IPS DF 6.9 (cell line): ENCODE results near the gene WDR27.
"Not testable (repeated sequence)": the region's sequence is repeated elsewhere in the genome, so short reads cannot be mapped to it uniquely, and the experiment has no call there.

Experiments used
- DNase-seq: peaks from one replicate; pipeline ENCODE4 v3.0.0-alpha.2; 2013; ENCODE audit warnings: low read depth, low spot score
- H3K27ac ChIP-seq: one replicate; pipeline ENCODE4 v1.5.1; 2013; ENCODE audit warnings: low read length, control low read depth
- H3K27me3 ChIP-seq: 2 replicates; pipeline ENCODE4 v1.6.1; 2013; ENCODE audit warnings: mild to moderate bottlenecking, low read length; ENCODE audit not compliant: control insufficient read depth, insufficient read depth
- H3K36me3 ChIP-seq: 2 replicates; pipeline ENCODE4 v1.6.1; 2013; ENCODE audit warnings: low read length; ENCODE audit not compliant: control insufficient read depth, insufficient read depth
- H3K4me1 ChIP-seq: 2 replicates; pipeline ENCODE4 v1.6.1; 2013; ENCODE audit warnings: low read length; ENCODE audit not compliant: control insufficient read depth, insufficient read depth
- H3K4me3 ChIP-seq: 2 replicates; pipeline ENCODE4 v1.5.1; 2013; ENCODE audit warnings: mild to moderate bottlenecking, low read length
- H3K9me3 ChIP-seq: 2 replicates; pipeline ENCODE4 v1.6.1; 2013; ENCODE audit warnings: low read length, inconsistent platforms; ENCODE audit not compliant: control insufficient read depth, insufficient read depth
- WGBS: extraction: QIAGEN DNeasy Blood & Tissue Kit; methylation state at CpG from one replicate; pipeline ENCODE4 v1.1.7; 2013; ENCODE audit warnings: mixed read lengths, missing lambda C conversion rate; ENCODE audit not compliant: insufficient read length, insufficient coverage; 5-methylcytosine and 5-hydroxymethylcytosine counted together

The WDR27 gene

DNA sequence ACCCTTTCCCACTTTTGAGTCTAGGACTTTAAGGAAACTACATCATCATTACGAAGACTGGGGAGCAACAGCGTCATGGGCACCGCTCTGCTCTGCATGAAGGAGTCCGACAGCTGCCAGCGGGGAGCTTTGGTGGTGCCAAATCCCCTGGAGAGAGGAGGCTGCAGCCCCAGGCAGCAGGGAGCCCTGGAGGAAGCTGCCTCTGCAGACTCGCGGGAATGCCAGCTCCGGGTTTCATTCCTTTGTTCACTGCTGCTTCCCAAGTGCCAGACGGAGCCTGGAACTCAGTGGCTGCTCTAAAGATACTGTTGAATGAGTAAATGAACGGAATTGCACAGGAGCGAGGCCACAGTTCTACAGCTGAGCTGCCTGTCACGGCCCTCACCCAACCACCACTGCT is 251.7 kb downstream of the WDR27 start:
- DNase-seq: no peak
- WGBS: no CpG with 5 or more reads among the region's 12 CpGs
- Histone ChIP-seq H3K4me1 (no peaks in the 10 kb centered on the region), H3K4me3 (no peak overlapping the region), H3K36me3 (no peaks in the 10 kb centered on the region), H3K27ac (no peak overlapping the region), H3K27me3 (no peaks in the 10 kb centered on the region), H3K9me3 (no peaks in the 10 kb centered on the region)

GRCh38 chr6:169449221-169449620 is 252.6 kb downstream of the WDR27 start:
- Histone ChIP-seq H3K9me3 (no peaks in the 10 kb centered on the region), H3K4me1 (no peaks in the 10 kb centered on the region)
- no CpG with 5 or more reads among the region's 6 CpGs for WGBS

GRCh38 chr6:169445661-169446581 is 255.9 kb downstream of the WDR27 start:
- no peaks in the 10 kb centered on the region for H3K4me1 ChIP-seq
- no CpG with 5 or more reads among the region's 27 CpGs for WGBS
- H3K27me3 ChIP-seq: no peaks in the 10 kb centered on the region
- no peaks in the 10 kb centered on the region for H3K36me3 ChIP-seq
- no peak for DNase-seq
- no peak overlapping the region for H3K27ac ChIP-seq
- no peak overlapping the region for H3K4me3 ChIP-seq
- H3K9me3 ChIP-seq: no peaks in the 10 kb centered on the region

More at GRCh38 chr6:169449221-169449620, 252.6 kb downstream of the WDR27 start:
- no peaks in the 10 kb centered on the region for H3K27me3 ChIP-seq
- H3K36me3 ChIP-seq: no peaks in the 10 kb centered on the region
- no peak overlapping the region for H3K27ac ChIP-seq
- H3K4me3 ChIP-seq: no peak overlapping the region
- no peak for DNase-seq

GRCh38 chr6:169445227-169445626 is 256.6 kb downstream of the WDR27 start:
- no CpG with 5 or more reads among the region's 7 CpGs for WGBS
- no peak overlapping the region for H3K27ac ChIP-seq
- no peaks in the 10 kb centered on the region for H3K4me1 ChIP-seq
- no peak overlapping the region for H3K4me3 ChIP-seq
- no peak for DNase-seq
- no peaks in the 10 kb centered on the region for H3K9me3 ChIP-seq
- H3K27me3 ChIP-seq: no peaks in the 10 kb centered on the region
- H3K36me3 ChIP-seq: no peaks in the 10 kb centered on the region

DNA sequence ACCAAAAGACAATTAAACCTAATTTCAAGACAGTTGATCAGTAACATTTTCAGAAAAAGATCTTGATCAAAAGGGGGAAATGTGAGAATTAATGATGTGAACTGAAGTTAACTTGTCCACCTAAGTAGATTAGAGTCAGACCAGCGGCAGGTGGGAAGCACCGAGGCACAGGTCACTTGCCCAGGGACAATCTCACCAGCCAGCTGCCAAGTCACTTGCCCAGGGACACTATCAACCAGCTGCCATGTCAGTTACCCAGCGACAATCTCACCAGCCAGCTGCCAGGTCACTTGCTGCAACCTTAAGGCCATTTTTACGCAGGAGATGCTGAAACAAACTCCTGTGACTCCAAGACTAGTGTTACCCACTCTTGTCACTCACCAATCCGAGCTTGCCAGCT is 260.5 kb downstream of the WDR27 start:
- no CpG with 5 or more reads among the region's 5 CpGs for WGBS
- H3K4me1 ChIP-seq: no peaks in the 10 kb centered on the region

GRCh38 chr6:169439710-169440109 is 262.1 kb downstream of the WDR27 start:
- Histone ChIP-seq H3K27me3 (no peaks in the 10 kb centered on the region), H3K4me1 (no peaks in the 10 kb centered on the region), H3K27ac (no peak overlapping the region), H3K9me3 (no peaks in the 10 kb centered on the region), H3K36me3 (no peaks in the 10 kb centered on the region), H3K4me3 (no peak overlapping the region)
- WGBS: no CpG with 5 or more reads among the region's 1 CpG
- DNase-seq: no peak

More for the DNA sequence above, 260.5 kb downstream of the WDR27 start:
- no peak for DNase-seq
- no peak overlapping the region for H3K4me3 ChIP-seq
- H3K9me3 ChIP-seq: no peaks in the 10 kb centered on the region
- H3K27ac ChIP-seq: no peak overlapping the region
- H3K27me3 ChIP-seq: no peaks in the 10 kb centered on the region
- no peaks in the 10 kb centered on the region for H3K36me3 ChIP-seq

- H3K4me1 ChIP-seq, H3K9me3 ChIP-seq, H3K27me3 ChIP-seq, H3K27ac ChIP-seq, H3K36me3 ChIP-seq, DNase-seq, H3K4me3 ChIP-seq: not testable (repeated sequence)
Measured at GRCh38 chr6:169434554-169434953, 267.3 kb downstream of the WDR27 start.

DNA sequence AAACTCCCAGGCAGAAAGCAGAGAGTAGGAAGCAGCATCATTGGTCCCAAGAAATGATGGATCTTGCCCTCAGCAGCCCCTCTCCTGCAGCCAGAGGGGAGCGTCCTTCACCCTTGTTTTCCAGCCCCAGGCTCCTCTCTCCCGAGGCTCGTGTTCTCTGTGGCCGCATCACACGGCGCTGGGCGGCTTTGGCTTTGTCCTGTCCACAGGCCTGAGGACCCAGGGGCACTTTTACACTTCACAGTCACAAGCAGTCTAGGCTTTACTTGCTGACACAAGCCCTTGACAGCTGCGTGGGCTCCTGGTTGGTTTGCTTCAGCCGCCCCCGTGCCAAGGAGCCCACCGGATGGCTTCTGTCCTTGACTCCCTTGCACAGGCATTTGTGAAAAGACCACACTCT is 272.8 kb downstream of the WDR27 start:
- peaks cover 2% of the 10 kb centered on the region; the same call in 1 of the 2 replicates for H3K9me3 ChIP-seq
- H3K27me3 ChIP-seq: no peaks in the 10 kb centered on the region
- H3K4me1 ChIP-seq: peaks cover 8% of the 10 kb centered on the region
- no peak overlapping the region for H3K4me3 ChIP-seq
- no peaks in the 10 kb centered on the region for H3K36me3 ChIP-seq
- no peak for DNase-seq
- no CpG with 5 or more reads among the region's 11 CpGs for WGBS
- no peak overlapping the region for H3K27ac ChIP-seq

- Histone ChIP-seq H3K4me1 (peaks cover 8% of the 10 kb centered on the region), H3K27ac (no peak overlapping the region), H3K27me3 (no peaks in the 10 kb centered on the region), H3K4me3 (no peak overlapping the region), H3K9me3 (peaks cover 2% of the 10 kb centered on the region; the same call in 1 of the 2 replicates), H3K36me3 (no peaks in the 10 kb centered on the region)
- WGBS: no CpG with 5 or more reads among the region's 12 CpGs
- DNase-seq: no peak
Measured at GRCh38 chr6:169428532-169428931, 273.3 kb downstream of the WDR27 start.

DNA sequence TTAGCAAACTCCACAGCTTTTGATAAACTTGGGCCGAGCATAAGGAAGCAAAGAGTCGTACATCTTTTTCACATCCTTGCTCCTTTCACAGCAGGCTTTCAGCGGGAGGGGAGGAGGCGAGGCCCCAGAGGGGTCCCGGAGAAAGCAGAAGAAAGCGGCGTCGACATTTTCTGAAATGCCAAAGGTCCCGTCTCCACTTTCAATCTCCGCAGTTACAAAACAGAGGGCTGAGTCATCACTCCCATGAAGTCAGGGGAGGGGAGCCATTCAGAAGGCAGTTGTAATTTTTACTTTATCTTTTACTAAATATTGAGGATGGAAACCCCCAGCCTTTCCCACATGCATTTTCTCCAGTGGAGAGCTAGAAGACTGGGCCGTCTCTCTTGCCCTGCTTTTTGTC is 274.0 kb downstream of the WDR27 start:
- DNase-seq: no peak
- Histone ChIP-seq H3K27me3 (no peaks in the 10 kb centered on the region), H3K4me1 (peaks cover 8% of the 10 kb centered on the region), H3K27ac (no peak overlapping the region), H3K4me3 (no peak overlapping the region), H3K36me3 (no peaks in the 10 kb centered on the region), H3K9me3 (peaks cover 2% of the 10 kb centered on the region; the same call in 1 of the 2 replicates)
- no CpG with 5 or more reads among the region's 11 CpGs for WGBS

DNA sequence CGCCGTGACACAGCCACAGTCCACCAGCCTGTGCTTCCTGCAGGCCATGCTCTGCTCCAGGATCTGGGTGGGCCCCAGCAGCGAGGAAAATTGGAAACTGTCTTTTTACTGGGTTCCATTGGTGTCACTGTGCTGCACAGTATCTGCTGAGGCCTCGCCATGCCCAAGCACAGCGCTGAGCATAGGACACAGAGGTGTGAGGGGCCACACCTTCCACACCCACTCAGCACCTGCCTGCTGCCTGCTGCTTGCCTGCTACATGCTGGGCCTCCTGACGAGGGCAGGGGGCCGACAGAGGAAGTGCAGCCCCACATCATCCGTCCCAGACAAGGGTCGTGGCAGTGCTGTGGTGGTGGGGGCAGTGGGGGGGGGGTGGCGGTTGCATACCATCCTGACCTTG is 275.2 kb downstream of the WDR27 start:
- H3K27me3 ChIP-seq: no peaks in the 10 kb centered on the region
- WGBS: no CpG with 5 or more reads among the region's 10 CpGs

More for the DNA sequence above, 275.2 kb downstream of the WDR27 start:
- Histone ChIP-seq H3K9me3 (peaks cover 2% of the 10 kb centered on the region; the same call in 1 of the 2 replicates), H3K4me1 (peaks cover 8% of the 10 kb centered on the region), H3K27ac (no peak overlapping the region), H3K4me3 (no peak overlapping the region), H3K36me3 (no peaks in the 10 kb centered on the region)
- DNase-seq: no peak
